ENCODE results near the gene OPTN.

GRCh38 chr10:13087601-13087985, 12.4 kb upstream of the OPTN start:
- no peak for TF ChIP-seq FOXP2 (optimal IDR thresholded peaks at IDR 0.05; ENCODE audit: borderline replicate concordance, extremely low read depth, extremely low read length, insufficient read depth)
- TF ChIP-seq SIN3A (IDR thresholded peaks at IDR 0.05; ENCODE audit: borderline replicate concordance, insufficient read depth, low read length), result no peak
